ENCODE measurements around the gene THOC7. TPM values are rescaled to one million over a fixed set of nuclear protein-coding genes. Genes with fewer than 3 reads are reported as not detected.

THOC7 gene
- total RNA-seq, 2 donors from 2014 or later: 15.6 to 89.2 TPM

- DNase-seq (ENCODE audit: low spot score in 2 of 2) (no peak), ATAC-seq (peak; percentile 39 to 78)
- peaks cover 0 to 5% of the 10 kb centered on the region in 2 donors for H3K9me3 Mint-ChIP-seq
- H3K27ac Mint-ChIP-seq: peak overlapping the region; percentile 62 to 81
- H3K36me3 Mint-ChIP-seq: peaks cover 10 to 46% of the 10 kb centered on the region in 2 donors
These were observed 32.0 kb upstream of the THOC7 start for GRCh38 chr3:63895422-63896189.

DNA sequence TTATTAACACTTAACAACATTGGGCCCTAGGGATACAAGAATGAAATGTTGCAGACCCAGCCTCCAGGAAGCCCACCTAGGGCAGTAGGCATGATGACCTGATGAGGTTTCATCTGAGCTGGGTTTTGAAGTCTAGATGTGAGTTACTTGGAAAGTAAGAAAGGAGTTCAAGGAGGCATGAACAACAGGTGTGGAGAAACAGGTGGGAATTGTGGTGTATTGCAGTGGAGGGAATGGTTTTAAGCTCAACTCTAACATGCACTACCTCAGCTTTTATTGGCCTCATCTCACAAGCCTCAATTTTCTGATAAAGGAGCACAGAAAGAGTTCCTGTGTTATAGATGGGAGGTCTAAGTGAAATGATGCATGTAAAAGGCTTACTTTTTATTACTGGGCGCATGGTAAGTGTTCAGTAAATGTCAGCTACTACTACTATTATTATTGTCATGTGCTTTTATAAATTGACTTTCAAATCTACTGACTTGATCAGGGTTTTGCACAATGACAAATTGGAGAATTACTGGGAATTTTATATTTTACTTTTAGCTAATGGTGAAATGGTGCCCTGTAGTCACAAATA is 29.3 kb upstream of the THOC7 start:
- Mint-ChIP-seq H3K9me3 (no peaks in the 10 kb centered on the region), H3K27ac (peak overlapping the region; percentile 12 to 41), H3K36me3 (peaks cover 0 to 25% of the 10 kb centered on the region in 2 donors)
- ATAC-seq (no peak), DNase-seq (ENCODE audit: low spot score in 2 of 2) (no peak)

DNA sequence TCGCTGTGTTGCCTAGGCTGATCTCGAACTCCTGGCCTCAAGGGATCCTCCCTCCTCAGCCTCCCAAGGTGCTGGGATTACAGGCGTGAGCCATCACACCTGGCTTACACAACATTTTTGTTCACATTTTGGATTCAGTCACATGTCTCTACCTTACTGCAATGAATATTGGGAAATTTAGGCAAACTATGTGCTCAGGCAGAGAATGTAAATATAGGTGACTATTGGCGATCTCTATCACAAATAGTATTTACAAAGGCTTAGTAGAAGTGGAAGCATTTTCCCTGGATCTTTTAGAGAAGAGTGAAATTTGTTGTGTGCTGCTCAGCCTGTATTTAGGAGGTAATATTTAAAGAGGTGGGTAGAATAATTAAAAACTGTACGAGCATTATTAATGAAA is 27.9 kb upstream of the THOC7 start:
- Mint-ChIP-seq H3K27ac (no peak overlapping the region), H3K36me3 (peaks cover 0 to 25% of the 10 kb centered on the region in 2 donors), H3K9me3 (no peaks in the 10 kb centered on the region)
- ATAC-seq (no peak), DNase-seq (ENCODE audit: low spot score in 2 of 2) (no peak)

- Mint-ChIP-seq H3K36me3 (peaks cover 0 to 7% of the 10 kb centered on the region in 2 donors), H3K9me3 (no peaks in the 10 kb centered on the region), H3K27ac (no peak overlapping the region)
- DNase-seq (ENCODE audit: low spot score in 2 of 2) (no peak), ATAC-seq (no peak)
These were observed 23.3 kb upstream of the THOC7 start for GRCh38 chr3:63886858-63887257.

- peak overlapping the region in 1 of 2 donors; percentile 2 for H3K27ac Mint-ChIP-seq
- no peaks in the 10 kb centered on the region for H3K9me3 Mint-ChIP-seq
- DNase-seq (ENCODE audit: low spot score in 2 of 2) (no peak), ATAC-seq (no peak)
- no peaks in the 10 kb centered on the region for H3K36me3 Mint-ChIP-seq
These were observed 17.0 kb upstream of the THOC7 start for GRCh38 chr3:63880653-63881052.

DNA sequence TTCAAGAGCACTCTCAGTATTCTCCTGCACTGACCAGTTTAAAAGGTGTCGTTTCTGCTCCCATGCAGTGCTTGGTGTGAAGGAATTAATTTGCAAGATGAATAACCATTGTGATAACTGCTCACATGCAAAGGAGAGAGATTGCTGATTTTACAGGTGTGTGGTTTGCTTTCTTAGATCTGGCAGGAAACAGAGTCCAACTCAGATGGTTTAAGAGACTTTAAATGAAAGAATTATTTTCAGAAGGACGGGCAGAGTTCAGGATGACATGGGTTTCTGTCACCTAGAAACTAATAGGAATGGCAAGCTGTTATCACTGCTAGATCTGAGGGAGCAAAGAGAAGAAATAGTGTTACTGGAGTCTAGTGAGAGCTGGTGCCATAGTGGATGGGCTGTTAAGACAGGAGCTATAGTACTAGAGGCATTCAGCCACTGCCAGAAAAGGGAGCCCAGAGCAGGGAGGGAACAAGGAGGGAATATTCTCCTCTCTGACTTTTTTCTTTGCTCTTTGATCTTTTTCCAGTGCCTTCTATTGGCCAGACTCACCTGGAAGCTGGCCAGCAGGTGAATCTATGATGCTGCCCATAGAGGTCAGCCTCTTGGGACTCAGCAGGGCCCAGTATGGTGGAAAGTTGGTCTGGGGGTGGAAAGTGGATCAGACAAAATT is 14.9 kb upstream of the THOC7 start:
- no peak overlapping the region for H3K27ac Mint-ChIP-seq
- DNase-seq (ENCODE audit: low spot score in 2 of 2): no peak
- no peak for ATAC-seq

DNA sequence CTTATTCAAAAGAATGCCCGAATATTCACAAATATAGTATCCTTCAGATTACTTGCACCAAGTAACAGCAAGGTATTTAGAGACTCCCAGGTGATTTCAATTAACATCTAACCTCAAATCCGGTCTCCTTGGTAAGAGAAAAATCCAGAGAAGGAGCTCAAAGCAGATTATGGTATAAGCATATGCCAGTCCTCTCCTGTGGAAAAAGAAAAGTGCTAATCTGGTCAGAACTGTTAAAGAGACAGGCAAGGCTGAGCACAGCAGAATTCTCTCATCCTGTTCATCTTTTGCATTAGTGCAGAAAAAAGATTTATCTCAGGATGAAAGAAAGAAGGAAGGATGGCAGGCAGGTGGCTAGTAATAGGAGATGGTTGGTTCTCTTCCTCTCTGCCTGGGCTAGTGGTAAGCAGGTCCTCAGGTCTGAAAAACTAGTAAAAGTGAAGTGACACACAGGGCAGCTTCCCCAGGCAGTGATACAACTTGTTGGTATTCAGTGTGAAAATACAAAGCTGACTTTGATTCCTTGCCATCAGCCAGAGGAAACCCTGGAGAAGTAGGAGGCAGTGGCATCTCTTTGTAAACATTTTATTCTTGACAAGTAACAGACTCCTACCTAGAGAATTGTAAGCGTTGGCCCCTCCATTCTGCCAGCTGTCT is 14.3 kb upstream of the THOC7 start:
- DNase-seq (ENCODE audit: low spot score in 2 of 2) (no peak), ATAC-seq (no peak)
- Mint-ChIP-seq H3K9me3 (no peaks in the 10 kb centered on the region), H3K36me3 (no peaks in the 10 kb centered on the region), H3K27ac (no peak overlapping the region)

More for the DNA sequence above, 14.9 kb upstream of the THOC7 start:
- Mint-ChIP-seq H3K9me3 (no peaks in the 10 kb centered on the region), H3K36me3 (no peaks in the 10 kb centered on the region)

- DNase-seq (ENCODE audit: low spot score in 2 of 2) (no peak), ATAC-seq (no peak)
- no peak overlapping the region for H3K27ac Mint-ChIP-seq
- H3K36me3 Mint-ChIP-seq: no peaks in the 10 kb centered on the region
- no peaks in the 10 kb centered on the region for H3K9me3 Mint-ChIP-seq
These were observed 12.7 kb upstream of the THOC7 start for GRCh38 chr3:63876260-63876659.

DNA sequence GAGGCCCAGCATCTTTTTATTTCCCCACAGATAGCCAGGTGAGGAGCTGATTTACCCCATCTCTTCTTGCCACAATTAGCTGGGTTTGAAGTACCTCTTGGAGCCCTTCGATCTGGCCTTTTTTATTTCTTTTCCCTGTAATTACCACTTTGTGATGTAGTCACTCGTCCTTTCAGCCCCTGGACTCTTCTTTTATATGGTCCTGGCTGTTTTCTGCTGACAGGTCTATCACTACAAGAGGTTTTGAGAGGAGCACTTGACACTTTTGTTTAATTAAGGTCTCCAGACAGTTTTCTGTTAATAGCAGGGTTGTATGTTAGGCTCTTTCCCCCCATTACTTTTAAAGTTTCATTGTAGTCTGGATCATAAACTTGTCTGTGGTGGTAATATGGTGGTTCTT is 11.9 kb upstream of the THOC7 start:
- Mint-ChIP-seq H3K27ac (no peak overlapping the region), H3K9me3 (no peaks in the 10 kb centered on the region), H3K36me3 (no peaks in the 10 kb centered on the region)
- DNase-seq (ENCODE audit: low spot score in 2 of 2) (no peak), ATAC-seq (no peak)

DNA sequence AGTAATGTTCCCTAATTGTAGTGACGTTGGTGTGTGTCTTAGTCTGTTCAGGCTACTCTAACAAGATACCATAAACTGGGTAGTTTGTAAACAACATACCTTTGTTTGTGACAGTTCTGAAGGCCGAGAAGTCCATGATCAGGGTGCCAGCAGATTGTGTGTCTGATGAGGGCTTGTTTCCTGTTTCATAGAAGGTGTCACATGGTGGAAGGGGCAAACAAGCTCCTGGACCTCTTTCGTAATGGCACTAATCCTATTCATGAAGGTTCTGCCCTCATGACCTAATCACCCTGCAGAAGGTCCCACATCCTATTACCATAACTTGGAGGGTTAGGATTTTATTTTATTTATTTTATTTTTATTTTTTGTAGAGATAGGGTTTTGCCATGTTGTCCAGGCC is 11.2 kb upstream of the THOC7 start:
- no peak for DNase-seq (ENCODE audit: low spot score in 2 of 2)
- ATAC-seq: no peak
- no peak overlapping the region for H3K27ac Mint-ChIP-seq
- no peaks in the 10 kb centered on the region for H3K36me3 Mint-ChIP-seq
- no peaks in the 10 kb centered on the region for H3K9me3 Mint-ChIP-seq

GRCh38 chr3:63872135-63872924 is 8.7 kb upstream of the THOC7 start:
- no peaks in the 10 kb centered on the region for H3K9me3 Mint-ChIP-seq
- H3K36me3 Mint-ChIP-seq: no peaks in the 10 kb centered on the region
- DNase-seq (ENCODE audit: low spot score in 2 of 2): no peak
- ATAC-seq: no peak
- no peak overlapping the region for H3K27ac Mint-ChIP-seq

- DNase-seq (ENCODE audit: low spot score in 2 of 2) (no peak), ATAC-seq (no peak)
- Mint-ChIP-seq H3K36me3 (peaks cover 0 to 15% of the 10 kb centered on the region in 2 donors), H3K27ac (no peak overlapping the region), H3K9me3 (no peaks in the 10 kb centered on the region)
These were observed 7.0 kb upstream of the THOC7 start for GRCh38 chr3:63870615-63871005.

GRCh38 chr3:63869940-63870614 is 6.5 kb upstream of the THOC7 start:
- Mint-ChIP-seq H3K9me3 (no peaks in the 10 kb centered on the region), H3K27ac (no peak overlapping the region), H3K36me3 (peaks cover 2 to 18% of the 10 kb centered on the region in 2 donors)
- ATAC-seq: no peak
- no peak for DNase-seq (ENCODE audit: low spot score in 2 of 2)

GRCh38 chr3:63867225-63867624 is 3.6 kb upstream of the THOC7 start:
- Mint-ChIP-seq H3K9me3 (no peaks in the 10 kb centered on the region), H3K36me3 (peaks cover 19 to 37% of the 10 kb centered on the region in 2 donors), H3K27ac (no peak overlapping the region)
- DNase-seq (ENCODE audit: low spot score in 2 of 2) (no peak), ATAC-seq (no peak)

- ATAC-seq (no peak), DNase-seq (ENCODE audit: low spot score in 2 of 2) (no peak)
- H3K36me3 Mint-ChIP-seq: peaks cover 19 to 42% of the 10 kb centered on the region in 2 donors
- H3K27ac Mint-ChIP-seq: peak overlapping the region; percentile 89 to 95
- H3K9me3 Mint-ChIP-seq: no peaks in the 10 kb centered on the region
These were observed 1.3 kb upstream of the THOC7 start for GRCh38 chr3:63864965-63865327.
